Lung (tissue), 12 donors: Measurements from ENCODE around the gene ZNF654. TPM values are rescaled to one million over a fixed set of nuclear protein-coding genes. Genes with fewer than 3 reads are reported as not detected.

Source experiments
- ATAC-seq: fragments of 200-7000 bp; cut with Tn5 transposase; one replicate; pipeline ENCODE4 v1.9.1; 2020; ENCODE audit warnings: moderate number of reproducible peaks; ENCODE audit not compliant: insufficient read depth, low FRiP score
- DNase-seq, 3 donors: peaks; one replicate each; pipeline ENCODE4 v3.0.0-alpha.2; 2013 to 2017
- H3K27ac ChIP-seq, 2 donors: one replicate each; pipeline ENCODE4 v1.5.1; 2013; ENCODE audit warnings: mild to moderate bottlenecking in 2 of 2, moderate library complexity in 2 of 2, control low read depth in 1 of 2, inconsistent platforms in 1 of 2, low read depth in 1 of 2, low read length in 1 of 2
- H3K27me3 ChIP-seq, 3 donors: one replicate each; pipeline ENCODE4 v1.5.1; 2013; ENCODE audit warnings: low read length in 2 of 3; ENCODE audit not compliant: control insufficient read depth in 3 of 3, insufficient read depth in 3 of 3
- H3K36me3 ChIP-seq, 4 donors: one replicate each; pipeline ENCODE4 v1.5.1; 2013; ENCODE audit warnings: low read length in 4 of 4, mild to moderate bottlenecking in 1 of 4, moderate library complexity in 1 of 4; ENCODE audit not compliant: control insufficient read depth in 4 of 4, insufficient read depth in 4 of 4
- H3K4me1 ChIP-seq, 5 donors: one replicate each; pipeline ENCODE4 v1.5.1; 2013; ENCODE audit warnings: low read length in 5 of 5, mild to moderate bottlenecking in 2 of 5, moderate library complexity in 1 of 5; ENCODE audit not compliant: control insufficient read depth in 5 of 5, insufficient read depth in 5 of 5
- H3K4me3 ChIP-seq: one replicate; pipeline ENCODE4 v1.5.1; 2013; ENCODE audit warnings: mild to moderate bottlenecking, control low read depth, moderate library complexity
- H3K9ac ChIP-seq, 2 donors: one replicate each; pipeline ENCODE4 v1.5.1; 2013; ENCODE audit warnings: low read length in 2 of 2, control low read depth in 1 of 2; ENCODE audit not compliant: insufficient read depth in 1 of 2
- H3K9me3 ChIP-seq, 4 donors: one replicate each; pipeline ENCODE4 v1.5.1; 2013; ENCODE audit warnings: low read length in 3 of 4, mild to moderate bottlenecking in 1 of 4, moderate library complexity in 1 of 4; ENCODE audit not compliant: control insufficient read depth in 4 of 4, insufficient read depth in 3 of 4
- WGBS, 2 donors: extraction: QIAGEN DNeasy Blood & Tissue Kit; methylation state at CpG; one replicate each; pipeline ENCODE4 v1.1.7; 2013; 5-methylcytosine and 5-hydroxymethylcytosine counted together
- polyA plus RNA-seq, 2 donors: library from polyadenylated mRNA; stranded (reverse); fragments of 200-250 nt; gene quantifications; one replicate each; pipeline ENCODE4 v1.2.1, GENCODE V29; 2013
- total RNA-seq, 2 donors: library from RNA; depleted of rRNA in 1 of 2; stranded (reverse); fragments of >200 nt in 1 of 2; gene quantifications; one replicate each; pipeline ENCODE4 v1.2.1, GENCODE V29; 2014 to 2021
- TF ChIP-seq, protein P1 (sequence below): IDR thresholded peaks from 2 replicates; pipeline ENCODE4 v1.5.1; 2012; ENCODE audit warnings: mild to moderate bottlenecking; ENCODE audit errors: control extremely low read depth, extremely low read depth
- donor health status: control.
- donor health status: control.
- donor health status: Bipolar disorder and iron deficiency.
- donor health status: healthy.
- donor health status: DM: yes; HTN: yes; CAD: no.

The ZNF654 gene
- total and polyA plus RNA-seq, 4 donors, result 3.1 to 35.4 (median 7.4) TPM

DNA sequence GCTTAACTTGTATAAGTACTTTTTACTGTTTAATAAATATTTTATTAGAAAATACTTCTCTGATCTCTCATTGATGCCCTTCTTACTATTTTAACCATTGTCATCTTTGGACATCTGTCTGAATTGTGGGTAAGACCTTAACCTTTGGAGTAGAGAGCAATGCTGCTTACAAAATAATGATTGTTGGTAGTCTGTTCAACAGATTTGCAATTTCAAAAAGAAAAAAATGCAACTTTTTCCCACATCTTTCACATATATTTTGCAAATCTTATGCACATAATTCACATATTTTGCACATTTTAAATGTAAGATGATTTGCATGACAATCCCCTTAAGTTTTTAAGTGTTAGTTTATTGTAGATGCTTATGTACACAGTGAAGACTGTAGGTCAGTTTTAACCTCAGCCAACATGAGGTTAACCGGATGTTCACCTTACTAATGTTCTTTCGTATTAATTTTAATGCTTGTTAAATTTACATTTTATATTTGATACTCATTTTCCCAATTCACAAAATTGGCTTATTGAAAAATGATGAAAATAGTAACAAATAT lies 107.4 kb downstream of the ZNF654 start:
- Histone ChIP-seq H3K4me1 (no peaks in the 10 kb centered on the region), H3K9ac (no peak overlapping the region), H3K27ac (no peak overlapping the region), H3K9me3 (no peaks in the 10 kb centered on the region), H3K36me3 (peaks cover 0 to 3% (median 0%) of the 10 kb centered on the region in 4 donors), H3K27me3 (no peaks in the 10 kb centered on the region), H3K4me3 (no peak overlapping the region)
- TF ChIP-seq, protein P1, sequence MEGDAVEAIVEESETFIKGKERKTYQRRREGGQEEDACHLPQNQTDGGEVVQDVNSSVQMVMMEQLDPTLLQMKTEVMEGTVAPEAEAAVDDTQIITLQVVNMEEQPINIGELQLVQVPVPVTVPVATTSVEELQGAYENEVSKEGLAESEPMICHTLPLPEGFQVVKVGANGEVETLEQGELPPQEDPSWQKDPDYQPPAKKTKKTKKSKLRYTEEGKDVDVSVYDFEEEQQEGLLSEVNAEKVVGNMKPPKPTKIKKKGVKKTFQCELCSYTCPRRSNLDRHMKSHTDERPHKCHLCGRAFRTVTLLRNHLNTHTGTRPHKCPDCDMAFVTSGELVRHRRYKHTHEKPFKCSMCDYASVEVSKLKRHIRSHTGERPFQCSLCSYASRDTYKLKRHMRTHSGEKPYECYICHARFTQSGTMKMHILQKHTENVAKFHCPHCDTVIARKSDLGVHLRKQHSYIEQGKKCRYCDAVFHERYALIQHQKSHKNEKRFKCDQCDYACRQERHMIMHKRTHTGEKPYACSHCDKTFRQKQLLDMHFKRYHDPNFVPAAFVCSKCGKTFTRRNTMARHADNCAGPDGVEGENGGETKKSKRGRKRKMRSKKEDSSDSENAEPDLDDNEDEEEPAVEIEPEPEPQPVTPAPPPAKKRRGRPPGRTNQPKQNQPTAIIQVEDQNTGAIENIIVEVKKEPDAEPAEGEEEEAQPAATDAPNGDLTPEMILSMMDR, result no peak
- DNase-seq, result no peak
- 96 to 99% methylated on average over 2 of the region's 2 CpGs for WGBS, 2 donors
- ATAC-seq, result no peak

DNA sequence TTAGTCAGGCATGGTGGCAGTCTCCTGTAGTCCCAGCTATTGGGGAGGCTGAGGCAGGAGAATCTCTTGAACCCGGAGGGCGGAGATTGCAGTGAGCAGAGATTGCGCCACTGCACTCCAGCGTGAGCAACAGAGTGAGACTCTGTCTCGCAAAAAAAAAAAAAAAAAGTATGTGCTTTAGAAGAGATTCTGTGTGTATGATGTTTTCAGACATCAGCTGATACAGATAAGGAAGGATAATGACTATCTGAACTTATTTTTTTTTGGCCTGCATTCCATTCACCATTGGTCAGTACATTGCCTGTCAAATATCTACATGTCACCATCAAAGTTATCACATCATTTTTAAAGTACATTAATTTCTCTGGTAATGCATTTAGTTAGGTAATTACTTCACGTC lies 108.1 kb downstream of the ZNF654 start:
- TF ChIP-seq, protein P1, result no peak
- no peak overlapping the region for H3K27ac ChIP-seq
- ATAC-seq (no peak), DNase-seq (no peak)
- H3K4me1 ChIP-seq, result no peaks in the 10 kb centered on the region
- no peaks in the 10 kb centered on the region for H3K9me3 ChIP-seq
- 90 to 91% methylated on average over 6 of the region's 6 CpGs for WGBS, 2 donors
- peaks cover 0 to 3% (median 0%) of the 10 kb centered on the region in 4 donors for H3K36me3 ChIP-seq
- no peak overlapping the region for H3K9ac ChIP-seq
- no peaks in the 10 kb centered on the region for H3K27me3 ChIP-seq
- H3K4me3 ChIP-seq, result no peak overlapping the region

DNA sequence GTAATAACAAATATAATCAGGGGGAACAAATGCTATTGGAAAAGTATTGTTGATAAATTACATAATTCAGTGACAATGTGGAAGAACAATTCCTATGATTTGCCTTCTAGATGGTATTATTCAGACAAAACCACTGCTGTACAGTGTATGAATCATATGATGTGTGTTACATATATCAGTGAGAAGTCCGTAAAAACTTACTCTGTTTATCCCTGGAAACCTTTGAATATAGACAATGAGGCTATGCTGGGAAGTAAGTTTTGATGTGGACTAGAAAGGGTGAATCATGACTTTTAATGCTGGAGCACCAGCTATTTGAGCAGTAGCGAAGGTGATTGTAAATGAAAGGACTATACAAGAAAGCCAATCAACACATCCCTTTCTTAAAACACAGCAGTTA lies 108.6 kb downstream of the ZNF654 start:
- H3K4me3 ChIP-seq, result no peak overlapping the region
- H3K36me3 ChIP-seq, result peaks cover 0 to 3% (median 0%) of the 10 kb centered on the region in 4 donors
- H3K9ac ChIP-seq, result no peak overlapping the region
- H3K4me1 ChIP-seq, result no peaks in the 10 kb centered on the region
- no peak for DNase-seq
- no peak overlapping the region for H3K27ac ChIP-seq
- TF ChIP-seq, protein P1, result no peak
- H3K9me3 ChIP-seq, result no peaks in the 10 kb centered on the region
- no peak for ATAC-seq
- 89 to 94% methylated on average over 2 of the region's 2 CpGs for WGBS, 2 donors
- no peaks in the 10 kb centered on the region for H3K27me3 ChIP-seq

DNA sequence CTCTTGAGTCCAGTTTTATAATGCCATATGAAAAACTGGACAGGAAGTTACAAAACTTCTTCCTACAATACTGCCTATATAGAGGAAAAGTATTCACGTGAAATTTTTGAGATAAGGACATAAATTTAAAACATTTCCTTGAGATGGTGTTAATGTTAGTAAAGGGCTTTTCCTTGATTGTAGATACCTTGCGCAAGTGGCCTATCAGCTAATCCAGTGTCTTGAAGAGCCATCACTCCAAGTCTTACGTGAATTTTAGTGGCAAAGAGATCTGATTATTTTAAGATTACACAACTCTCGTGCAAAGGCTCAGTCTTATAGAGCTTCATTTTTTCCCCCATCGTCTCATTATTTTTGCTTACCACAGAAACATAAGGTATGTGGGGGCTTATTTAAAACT lies 109.1 kb downstream of the ZNF654 start:
- H3K27me3 ChIP-seq, result no peaks in the 10 kb centered on the region
- no peak overlapping the region for H3K27ac ChIP-seq
- H3K4me1 ChIP-seq, result no peaks in the 10 kb centered on the region
- ATAC-seq (no peak), DNase-seq (no peak)
- peaks cover 0 to 3% (median 0%) of the 10 kb centered on the region in 4 donors for H3K36me3 ChIP-seq
- 63 to 73% methylated on average over 5 of the region's 5 CpGs for WGBS, 2 donors
- no peak overlapping the region for H3K9ac ChIP-seq
- H3K9me3 ChIP-seq, result no peaks in the 10 kb centered on the region
- H3K4me3 ChIP-seq, result no peak overlapping the region
- TF ChIP-seq, protein P1, result no peak
